ENCODE results near the gene BCL7B. TPM values are rescaled to one million over a fixed set of nuclear protein-coding genes. Genes with fewer than 3 reads are reported as not detected.
A peak's percentile ranks its signal among the peaks of the same experiment; 100 is the strongest.
"Not testable (repeated sequence)": the region's sequence is repeated elsewhere in the genome, so short reads cannot be mapped to it uniquely, and the experiment has no call there.

Gene BCL7B
- total RNA-seq, 1 donor from 2014 or later, result 11.8 TPM

- no peak for DNase-seq
Measured at GRCh38 chr7:73572767-73573186, 15.3 kb upstream of the BCL7B start.

GRCh38 chr7:73570977-73571376, 13.5 kb upstream of the BCL7B start:
- DNase-seq, result no peak

- no peak for DNase-seq
Measured at GRCh38 chr7:73570521-73570920, 13.0 kb upstream of the BCL7B start.

GRCh38 chr7:73569042-73569608, 11.6 kb upstream of the BCL7B start:
- DNase-seq, result no peak

GRCh38 chr7:73567846-73568685, 10.6 kb upstream of the BCL7B start:
- DNase-seq, result no peak

GRCh38 chr7:73567140-73567539, 9.7 kb upstream of the BCL7B start:
- DNase-seq, result no peak

- not testable (repeated sequence) for DNase-seq
Measured at GRCh38 chr7:73566431-73566830, 8.9 kb upstream of the BCL7B start.

GRCh38 chr7:73565675-73566340, 8.3 kb upstream of the BCL7B start:
- no peak for DNase-seq

- peak; percentile 34 for DNase-seq
Measured at GRCh38 chr7:73560109-73560835, 2.8 kb upstream of the BCL7B start.

- peak; percentile 96 for DNase-seq
Measured at GRCh38 chr7:73557108-73557396, 438 bp downstream of the BCL7B start.

GRCh38 chr7:73556208-73557107, 1.0 kb downstream of the BCL7B start:
- DNase-seq, result no peak

- no peak for DNase-seq
Measured at GRCh38 chr7:73555411-73555982, 2.0 kb downstream of the BCL7B start.

- not testable (repeated sequence) for DNase-seq
Measured at GRCh38 chr7:73550093-73550492, 7.4 kb downstream of the BCL7B start.

GRCh38 chr7:73549176-73549575, 8.3 kb downstream of the BCL7B start:
- no peak for DNase-seq

- no peak for DNase-seq
Measured at GRCh38 chr7:73547841-73548240, 9.6 kb downstream of the BCL7B start.

GRCh38 chr7:73544678-73545077, 12.8 kb downstream of the BCL7B start:
- no peak for DNase-seq

- no peak for DNase-seq
Measured at GRCh38 chr7:73541722-73542121, 15.8 kb downstream of the BCL7B start.

- DNase-seq, result no peak
Measured at GRCh38 chr7:73539709-73540108, 17.8 kb downstream of the BCL7B start.

GRCh38 chr7:73538510-73538909, 19.0 kb downstream of the BCL7B start:
- DNase-seq, result not testable (repeated sequence)

GRCh38 chr7:73537051-73537450, 20.4 kb downstream of the BCL7B start:
- no peak for DNase-seq

GRCh38 chr7:73536479-73536878, 21.0 kb downstream of the BCL7B start:
- no peak for DNase-seq

Measured in tongue (tissue), 2 donors.